GM21423 (cell line): Measurements from ENCODE around the gene OR2T10.
"Not testable (repeated sequence)": the region's sequence is repeated elsewhere in the genome, so short reads cannot be mapped to it uniquely, and the experiment has no call there.

ENCODE experiments used
- ATAC-seq: cut with Tn5 transposase; IDR thresholded peaks from one replicate; pipeline ENCODE4 v1.9.1; 2021; ENCODE audit warnings: mild to moderate bottlenecking, moderate library complexity; ENCODE audit not compliant: unreplicated experiment

The OR2T10 gene

GRCh38 chr1:248597589-248597988, at the start of gene OR2T10:
OR2T10 (minus strand) TSS chr1:248597700; CDS start chr1:248593768, 3,932 bp downstream.
- ATAC-seq = no peak

- ATAC-seq = not testable (repeated sequence)
Observed at GRCh38 chr1:248645178-248645577, 47.7 kb upstream of the OR2T10 start, which contains the start of gene OR2T35. OR2T35 (minus strand) TSS chr1:248645278; CDS start chr1:248639258, 6,020 bp downstream.

GRCh38 chr1:248642971-248643651, 45.6 kb upstream of the OR2T10 start:
- peak; percentile 69 for ATAC-seq

GRCh38 chr1:248641583-248641982, 44.1 kb upstream of the OR2T10 start:
- not testable (repeated sequence) for ATAC-seq

GRCh38 chr1:248640906-248641305, 43.4 kb upstream of the OR2T10 start:
- ATAC-seq = peak; percentile 49

GRCh38 chr1:248639652-248640051, 42.2 kb upstream of the OR2T10 start:
- peak; percentile 37 for ATAC-seq

- not testable (repeated sequence) for ATAC-seq
Observed at GRCh38 chr1:248636612-248637011, 39.1 kb upstream of the OR2T10 start.

- ATAC-seq = not testable (repeated sequence)
Observed at GRCh38 chr1:248634991-248635390, 37.5 kb upstream of the OR2T10 start, which contains the start of gene OR2T11. OR2T11 (minus strand) TSS chr1:248635091; CDS start chr1:248627128, 7,963 bp downstream.

GRCh38 chr1:248631354-248632008, 34.0 kb upstream of the OR2T10 start:
- no peak for ATAC-seq

- no peak for ATAC-seq
Observed at GRCh38 chr1:248630551-248630950, 33.1 kb upstream of the OR2T10 start.

GRCh38 chr1:248627971-248628844, 30.7 kb upstream of the OR2T10 start:
- peak; percentile 94 for ATAC-seq

GRCh38 chr1:248625971-248626370, 28.5 kb upstream of the OR2T10 start:
- ATAC-seq = no peak

GRCh38 chr1:248625166-248625565, 27.7 kb upstream of the OR2T10 start:
- no peak for ATAC-seq

GRCh38 chr1:248622570-248623001, 25.1 kb upstream of the OR2T10 start:
- ATAC-seq = peak; percentile 91

GRCh38 chr1:248621770-248622169, 24.3 kb upstream of the OR2T10 start:
- ATAC-seq = no peak

- ATAC-seq = no peak
Observed at GRCh38 chr1:248618878-248619277, 21.4 kb upstream of the OR2T10 start.

GRCh38 chr1:248618119-248618518, 20.6 kb upstream of the OR2T10 start:
- no peak for ATAC-seq

GRCh38 chr1:248613742-248614141, 16.2 kb upstream of the OR2T10 start:
- ATAC-seq = no peak

- ATAC-seq = no peak
Observed at GRCh38 chr1:248611883-248612414, 14.4 kb upstream of the OR2T10 start.

GRCh38 chr1:248610301-248610700, 12.8 kb upstream of the OR2T10 start:
- ATAC-seq = no peak

GRCh38 chr1:248599396-248599795, 1.9 kb upstream of the OR2T10 start:
- ATAC-seq = no peak
